H1 (cell line): ENCODE results near the gene RPS6KA2.

Source experiments
- ATF2 ChIP-seq: IDR thresholded peaks from 2 replicates; pipeline ENCODE4 v1.6.1; 2012; ENCODE audit warnings: low read length, inconsistent platforms
- CHD1 ChIP-seq: IDR thresholded peaks from 2 replicates; pipeline ENCODE4 v1.6.1; 2012; ENCODE audit warnings: low read depth, low read length, improper control_type of control experiment
- CTCF ChIP-seq, 3 experiments: IDR thresholded peaks; 1 replicate in 2 of 3; 2 replicates in 1 of 3; pipeline versions ENCODE4 v1.5.1 to v1.6.1; 2011; ENCODE audit warnings: low read length in 3 of 3, mild to moderate bottlenecking in 3 of 3, inconsistent platforms in 2 of 3, low read depth in 1 of 3, moderate library complexity in 1 of 3; ENCODE audit not compliant: insufficient read depth in 1 of 3; ENCODE audit errors: control extremely low read depth in 1 of 3
- EP300 ChIP-seq, 2 experiments: IDR thresholded peaks; 1 replicate in 1 of 2; 2 replicates in 1 of 2; pipeline ENCODE4 v1.6.1; 2011 to 2012; ENCODE audit warnings: low read depth in 2 of 2, low read length in 2 of 2, mild to moderate bottlenecking in 2 of 2, borderline replicate concordance in 1 of 2, inconsistent platforms in 1 of 2, moderate library complexity in 1 of 2
- MAX ChIP-seq: IDR thresholded peaks from 2 replicates; pipeline ENCODE4 v1.6.1; 2012; ENCODE audit warnings: inconsistent platforms
- POLR2A ChIP-seq, 2 experiments: IDR thresholded peaks; 1 replicate in 1 of 2; 2 replicates in 1 of 2; pipeline ENCODE4 v1.6.1; 2011; ENCODE audit warnings: low read depth in 2 of 2, low read length in 2 of 2, mild to moderate bottlenecking in 2 of 2; ENCODE audit errors: control extremely low read depth in 1 of 2
- POLR2AphosphoS5 ChIP-seq: IDR thresholded peaks from 2 replicates; pipeline ENCODE4 v1.6.1; 2011; ENCODE audit warnings: low read depth, low read length
- RAD21 ChIP-seq, 2 experiments: IDR thresholded peaks in 1 of 2; conservative IDR thresholded peaks in 1 of 2; 2 replicates each; pipeline ENCODE4 v1.6.1; 2011; ENCODE audit warnings: low read depth in 2 of 2, low read length in 2 of 2, improper control_type of control experiment in 1 of 2, inconsistent platforms in 1 of 2, mild to moderate bottlenecking in 1 of 2, moderate library complexity in 1 of 2
- RFX5 ChIP-seq: IDR thresholded peaks from 2 replicates; pipeline ENCODE4 v1.6.1; 2011; ENCODE audit warnings: low read depth, low read length, improper control_type of control experiment, borderline replicate concordance
- SP2 ChIP-seq: IDR thresholded peaks from 2 replicates; pipeline ENCODE4 v1.6.1; 2012; ENCODE audit warnings: mild to moderate bottlenecking, low read length, inconsistent platforms
- SUZ12 ChIP-seq: fragments of 200-600 bp; sonication (generic); IDR thresholded peaks from 2 replicates; pipeline ENCODE4 v1.6.1; 2012; ENCODE audit warnings: mild to moderate bottlenecking, inconsistent platforms, low read length, moderate library complexity, mixed read lengths
- TAF1 ChIP-seq: IDR thresholded peaks from 2 replicates; pipeline ENCODE4 v1.6.1; 2011; ENCODE audit warnings: mild to moderate bottlenecking, low read depth, low read length
- ZNF274 ChIP-seq: IDR thresholded peaks from 2 replicates; pipeline ENCODE4 v1.7.0; 2012; ENCODE audit warnings: low read length, borderline replicate concordance; ENCODE audit errors: extremely low read depth
- TF ChIP-seq, protein P1 (sequence below): IDR thresholded peaks from 2 replicates; pipeline ENCODE4 v1.6.1; 2011; ENCODE audit warnings: low read depth, mild to moderate bottlenecking, low read length; ENCODE audit not compliant: insufficient read depth

DNA sequence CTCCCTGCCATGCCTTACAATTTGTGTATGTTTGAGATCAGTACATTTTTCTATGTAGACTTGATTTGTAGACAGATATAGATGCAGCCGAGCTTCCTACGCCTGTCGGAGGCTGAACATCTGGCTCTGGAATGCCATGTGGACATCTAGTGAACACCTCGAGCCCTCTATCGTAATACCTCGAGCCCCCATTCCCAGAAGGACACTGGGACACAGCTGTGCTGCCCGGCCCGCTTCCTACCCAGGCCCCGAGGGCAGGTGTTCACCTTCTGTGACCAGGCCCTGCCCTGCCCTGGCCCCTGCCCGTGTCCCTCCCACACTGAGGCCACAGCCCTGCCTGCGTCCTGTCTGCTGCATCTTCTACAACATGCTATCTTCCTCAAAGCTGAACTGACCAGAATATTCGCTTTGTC is 12.9 kb downstream of the RPS6KA2 start:
- TF ChIP-seq CTCF (IDR thresholded peaks at IDR 0.05; ENCODE audit: control extremely low read depth in 1 of 3, insufficient read depth in 1 of 3, low read depth in 1 of 3, low read length in 3 of 3), result no peak
- no peak for TF ChIP-seq ATF2
- no peak for TF ChIP-seq TAF1
- no peak for TF ChIP-seq EP300 (IDR thresholded peaks at IDR 0.05; ENCODE audit: borderline replicate concordance in 1 of 2, low read depth in 2 of 2, low read length in 2 of 2)
- no peak for TF ChIP-seq POLR2A (IDR thresholded peaks at IDR 0.05; ENCODE audit: control extremely low read depth in 1 of 2, low read depth in 2 of 2, low read length in 2 of 2)
- no peak for TF ChIP-seq SP2
- TF ChIP-seq MAX, result no peak
- TF ChIP-seq SUZ12, result no peak
- no peak for TF ChIP-seq RFX5
- TF ChIP-seq, protein P1, sequence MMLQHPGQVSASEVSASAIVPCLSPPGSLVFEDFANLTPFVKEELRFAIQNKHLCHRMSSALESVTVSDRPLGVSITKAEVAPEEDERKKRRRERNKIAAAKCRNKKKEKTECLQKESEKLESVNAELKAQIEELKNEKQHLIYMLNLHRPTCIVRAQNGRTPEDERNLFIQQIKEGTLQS, result no peak
- no peak for TF ChIP-seq POLR2AphosphoS5
- TF ChIP-seq RAD21 (IDR thresholded peaks at IDR 0.05 in 1 of 2, conservative IDR thresholded peaks at IDR 0.05 in 1 of 2; ENCODE audit: low read depth in 2 of 2, low read length in 2 of 2), result no peak
- TF ChIP-seq CHD1, result no peak
- no peak for TF ChIP-seq ZNF274
